ENCODE data around the gene MAPKAPK2. TPM values are rescaled to one million over a fixed set of nuclear protein-coding genes. Genes with fewer than 3 reads are reported as not detected.
"Not testable (repeated sequence)": the region's sequence is repeated elsewhere in the genome, so short reads cannot be mapped to it uniquely, and the experiment has no call there.

MAPKAPK2 gene
- total RNA-seq, 1 donor from 2014 or later: 63.1 TPM

GRCh38 chr1:206778031-206778430 lies 93.3 kb downstream of the MAPKAPK2 start:
- Mint-ChIP-seq H3K9me3 (no peaks in the 10 kb centered on the region), H3K36me3 (no peaks in the 10 kb centered on the region), H3K27ac (no peak overlapping the region), H3K27me3 (no peaks in the 10 kb centered on the region), H3K4me1 (ENCODE audit: unreplicated experiment) (no peaks in the 10 kb centered on the region), H3K4me3 (no peak overlapping the region)
- DNase-seq (ENCODE audit: extremely low spot score, unreplicated experiment): no peak
- TF ChIP-seq CTCF (conservative IDR thresholded peaks at IDR 0.05): no peak

- not testable (repeated sequence) for H3K27me3 Mint-ChIP-seq; H3K36me3 Mint-ChIP-seq; DNase-seq (ENCODE audit: extremely low spot score, unreplicated experiment); H3K4me3 Mint-ChIP-seq; H3K9me3 Mint-ChIP-seq; H3K4me1 Mint-ChIP-seq (ENCODE audit: unreplicated experiment); H3K27ac Mint-ChIP-seq
These were observed 94.2 kb downstream of the MAPKAPK2 start for GRCh38 chr1:206778911-206779310.

- no peaks in the 10 kb centered on the region for H3K27me3 Mint-ChIP-seq
- H3K9me3 Mint-ChIP-seq: no peaks in the 10 kb centered on the region
- no peak overlapping the region for H3K4me3 Mint-ChIP-seq
- DNase-seq (ENCODE audit: extremely low spot score, unreplicated experiment): no peak
- H3K4me1 Mint-ChIP-seq (ENCODE audit: unreplicated experiment): no peaks in the 10 kb centered on the region
- no peak overlapping the region for H3K27ac Mint-ChIP-seq
- no peaks in the 10 kb centered on the region for H3K36me3 Mint-ChIP-seq
- no peak for TF ChIP-seq CTCF (conservative IDR thresholded peaks at IDR 0.05)
These were observed 94.9 kb downstream of the MAPKAPK2 start for GRCh38 chr1:206779638-206780037.

- H3K4me1 Mint-ChIP-seq (ENCODE audit: unreplicated experiment): no peaks in the 10 kb centered on the region
- H3K9me3 Mint-ChIP-seq: no peaks in the 10 kb centered on the region
- no peak for DNase-seq (ENCODE audit: extremely low spot score, unreplicated experiment)
- TF ChIP-seq CTCF (conservative IDR thresholded peaks at IDR 0.05): no peak
- no peak overlapping the region for H3K27ac Mint-ChIP-seq
- H3K27me3 Mint-ChIP-seq: peaks cover 12% of the 10 kb centered on the region
- H3K36me3 Mint-ChIP-seq: no peaks in the 10 kb centered on the region
- H3K4me3 Mint-ChIP-seq: no peak overlapping the region
These were observed 97.7 kb downstream of the MAPKAPK2 start for GRCh38 chr1:206782448-206782847.

- no peak overlapping the region for H3K4me3 Mint-ChIP-seq
- H3K9me3 Mint-ChIP-seq: no peaks in the 10 kb centered on the region
- H3K36me3 Mint-ChIP-seq: no peaks in the 10 kb centered on the region
- TF ChIP-seq CTCF (conservative IDR thresholded peaks at IDR 0.05): no peak
- no peaks in the 10 kb centered on the region for H3K4me1 Mint-ChIP-seq (ENCODE audit: unreplicated experiment)
- no peak overlapping the region for H3K27ac Mint-ChIP-seq
- H3K27me3 Mint-ChIP-seq: peaks cover 15% of the 10 kb centered on the region
- no peak for DNase-seq (ENCODE audit: extremely low spot score, unreplicated experiment)
These were observed 98.8 kb downstream of the MAPKAPK2 start for GRCh38 chr1:206783506-206783905.

Other genes starting within 250 kb of the MAPKAPK2 start
- 10.7 and 13.4 TPM in 2 replicates for gene IKBKE, start 214.4 kb upstream of the MAPKAPK2 start, total RNA-seq (ENCODE audit: low replicate concordance)
- gene RASSF5, start 177.4 kb upstream of the MAPKAPK2 start, total RNA-seq (ENCODE audit: low replicate concordance): 3.8 and 5.9 TPM in 2 replicates
- 38.2 and 45.7 TPM in 2 replicates for gene EIF2D, start 72.4 kb upstream of the MAPKAPK2 start, total RNA-seq (ENCODE audit: low replicate concordance)
- 1.0 and 7.2 TPM in 2 replicates for gene DYRK3, start 49.4 kb upstream of the MAPKAPK2 start, total RNA-seq (ENCODE audit: low replicate concordance)
- not detected in 2 replicates for gene IL19, start 85.9 kb downstream of the MAPKAPK2 start, total RNA-seq (ENCODE audit: low replicate concordance)
- gene IL10, start 87.6 kb downstream of the MAPKAPK2 start, total RNA-seq (ENCODE audit: low replicate concordance): not detected in 2 replicates
- gene IL20, start 180.7 kb downstream of the MAPKAPK2 start, total RNA-seq (ENCODE audit: low replicate concordance): not detected in 2 replicates
- gene IL24, start 212.5 kb downstream of the MAPKAPK2 start, total RNA-seq (ENCODE audit: low replicate concordance): not detected in 2 replicates
- 0.58 and 0.81 TPM in 2 replicates for gene FCMR, start 237.0 kb downstream of the MAPKAPK2 start, total RNA-seq (ENCODE audit: low replicate concordance)

Measured in type B pancreatic cell (in vitro differentiated cells).